ENCODE data around the gene MGMT.

- TF ChIP-seq CTCF (IDR thresholded peaks at IDR 0.05) (no peak), POLR2AphosphoS5 (IDR thresholded peaks at IDR 0.05) (no peak), POLR2A (IDR thresholded peaks at IDR 0.05) (no peak), EP300 (IDR thresholded peaks at IDR 0.05) (no peak)
Measured at GRCh38 chr10:129745186-129745750, 278.2 kb downstream of the MGMT start.
